Activated effector memory CD4-positive, alpha-beta T cell treated with anti-CD3 and anti-CD28 coated beads, Interleukin-2, amount 50 U/mL, for 16 hours (primary cell): ENCODE results near the gene TNXB.
"Not testable (repeated sequence)": the region's sequence is repeated elsewhere in the genome, so short reads cannot be mapped to it uniquely, and the experiment has no call there.

Source experiments
- DNase-seq: peaks from one replicate; pipeline ENCODE4 v3.0.0-alpha.2; 2020

TNXB gene

GRCh38 chr6:32109114-32109764, at the start of gene TNXB:
TSS of gene TNXB (minus strand) at chr6:32109338. CDS start at chr6:32098198, 11,140 bp downstream.
- no peak for DNase-seq

- no peak for DNase-seq
Observed at GRCh38 chr6:32158052-32158451, 48.9 kb upstream of the TNXB start.

GRCh38 chr6:32156891-32157290, 47.8 kb upstream of the TNXB start:
- DNase-seq: no peak

GRCh38 chr6:32154514-32155161, 45.5 kb upstream of the TNXB start:
- peak; percentile 86 for DNase-seq

GRCh38 chr6:32153564-32154513, 44.7 kb upstream of the TNXB start, which contains the start of gene PPT2:
TSS of gene PPT2 (plus strand) at chr6:32154141. CDS start at chr6:32154595, 454 bp downstream.
- DNase-seq: peak; percentile 86

GRCh38 chr6:32152769-32153563, 43.8 kb upstream of the TNXB start:
- no peak for DNase-seq

GRCh38 chr6:32151863-32152768, 43.0 kb upstream of the TNXB start, which contains the start of gene PRRT1:
TSS of gene PRRT1 (minus strand) at chr6:32151939. CDS start at chr6:32151827, 112 bp downstream.
- no peak for DNase-seq

GRCh38 chr6:32151181-32151862, 42.2 kb upstream of the TNXB start:
- no peak for DNase-seq

- no peak for DNase-seq
Observed at GRCh38 chr6:32149932-32150870, 41.1 kb upstream of the TNXB start.

- DNase-seq: no peak
Observed at GRCh38 chr6:32149092-32149755, 40.1 kb upstream of the TNXB start.

- DNase-seq: peak; percentile 88
Observed at GRCh38 chr6:32148289-32149091, 39.4 kb upstream of the TNXB start.

GRCh38 chr6:32147401-32148132, 38.4 kb upstream of the TNXB start:
- DNase-seq: no peak

GRCh38 chr6:32146687-32147086, 37.5 kb upstream of the TNXB start:
- DNase-seq: no peak

GRCh38 chr6:32146287-32146686, 37.1 kb upstream of the TNXB start:
- no peak for DNase-seq

GRCh38 chr6:32144238-32144637, 35.1 kb upstream of the TNXB start:
- not testable (repeated sequence) for DNase-seq

- no peak for DNase-seq
Observed at GRCh38 chr6:32140420-32141046, 31.4 kb upstream of the TNXB start.

- no peak for DNase-seq
Observed at GRCh38 chr6:32139590-32139989, 30.5 kb upstream of the TNXB start.
